ENCODE measurements around the gene NETO2.
"Not testable (repeated sequence)": the region's sequence is repeated elsewhere in the genome, so short reads cannot be mapped to it uniquely, and the experiment has no call there.

The NETO2 gene

GRCh38 chr16:47132308-47132707 lies 11.4 kb downstream of the NETO2 start:
- DNase-seq, result no peak

DNA sequence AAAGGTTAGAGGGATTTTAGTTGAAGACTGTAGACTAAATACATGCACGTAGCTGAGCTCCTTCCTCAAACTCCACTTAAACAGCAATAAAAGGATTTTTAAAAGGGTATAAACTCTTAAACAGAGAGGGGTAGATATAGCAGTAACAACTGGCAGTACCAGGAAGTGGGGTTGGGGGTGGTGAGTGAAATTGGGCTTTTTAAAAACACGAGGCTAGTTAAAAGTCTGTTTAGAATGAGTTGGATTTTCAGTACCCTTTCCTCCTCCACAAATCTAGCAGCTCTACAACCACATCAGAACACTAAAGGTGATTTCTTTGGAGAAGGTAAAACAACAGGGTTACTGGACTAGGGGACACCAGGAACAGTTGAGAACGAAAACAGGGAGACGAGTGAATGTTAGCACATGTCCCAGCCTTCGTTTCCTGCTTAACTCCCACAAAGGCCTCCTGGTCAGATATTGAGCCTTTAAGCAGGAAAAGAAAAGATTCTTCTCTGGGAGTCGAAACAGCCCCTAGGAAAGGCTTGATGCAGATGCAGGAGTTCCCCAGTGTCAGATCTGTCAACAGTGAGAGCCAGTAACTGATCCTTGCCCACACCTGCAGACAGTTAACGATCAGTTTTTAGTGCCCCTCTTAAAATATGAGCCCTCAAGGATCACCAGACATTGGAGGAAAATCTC lies 13.8 kb downstream of the NETO2 start:
- no peak for DNase-seq

- DNase-seq, result no peak
Observed at GRCh38 chr16:47127541-47127940, 16.2 kb downstream of the NETO2 start.

GRCh38 chr16:47125757-47126156 lies 18.0 kb downstream of the NETO2 start:
- no peak for DNase-seq

DNA sequence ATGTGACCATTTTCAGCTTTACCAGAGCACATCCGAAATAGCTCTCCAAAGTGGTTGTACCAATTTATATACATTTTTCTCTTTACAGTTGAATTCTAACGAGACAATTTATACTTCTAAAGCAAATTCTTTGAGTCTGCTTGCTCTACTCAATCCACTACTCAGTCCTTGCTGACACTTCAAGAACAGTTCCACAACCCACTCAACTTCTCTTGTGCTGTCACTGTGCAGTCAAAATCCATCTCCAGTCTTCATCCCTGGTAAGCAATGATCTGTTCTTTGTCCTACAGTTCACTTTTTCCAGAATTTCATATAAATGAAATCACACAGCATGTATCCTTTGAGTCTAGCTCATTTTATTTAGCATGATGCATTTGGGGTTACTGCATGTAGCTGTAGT lies 30.6 kb downstream of the NETO2 start:
- DNase-seq, result no peak

GRCh38 chr16:47110939-47111338 lies 32.8 kb downstream of the NETO2 start:
- no peak for DNase-seq

- no peak for DNase-seq
Observed at GRCh38 chr16:47109361-47109760, 34.4 kb downstream of the NETO2 start.

DNA sequence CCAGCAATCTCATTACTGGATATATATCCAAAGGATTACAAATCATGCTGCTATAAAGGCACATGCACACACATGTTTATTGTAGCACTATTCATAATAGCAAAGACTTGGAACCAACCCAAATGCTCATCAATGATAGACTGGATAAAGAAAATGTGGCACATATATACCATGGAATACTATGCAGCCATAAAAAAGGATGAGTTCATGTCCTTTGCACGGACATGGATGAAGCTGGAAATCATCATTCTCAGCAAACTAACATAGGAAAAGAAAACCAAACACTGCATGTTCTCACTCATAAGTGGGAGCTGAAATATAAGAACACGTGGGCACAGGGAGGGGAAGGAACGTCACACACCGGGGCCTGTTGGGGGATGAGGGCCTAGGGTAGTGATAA lies 40.8 kb downstream of the NETO2 start:
- DNase-seq, result not testable (repeated sequence)

- DNase-seq, result not testable (repeated sequence)
Observed at GRCh38 chr16:47097154-47097553, 46.6 kb downstream of the NETO2 start.

DNA sequence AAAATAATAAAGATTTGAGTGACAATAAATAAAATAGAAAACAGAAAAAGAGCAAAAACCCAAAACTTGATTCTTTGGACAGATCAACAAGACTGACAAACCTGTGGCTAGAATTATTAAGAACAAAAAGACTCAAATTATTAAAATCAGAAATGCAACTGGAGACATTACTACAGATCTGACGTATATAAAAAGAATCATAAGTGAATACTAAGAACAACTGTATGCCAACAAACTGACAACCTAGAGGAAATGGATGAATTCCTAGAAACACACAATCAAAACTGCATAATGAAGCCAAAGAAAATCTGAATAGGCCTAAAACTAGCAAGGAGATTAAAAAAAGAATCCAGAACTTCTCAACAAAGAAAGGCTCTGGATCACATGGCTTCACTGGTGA lies 47.4 kb downstream of the NETO2 start:
- DNase-seq, result no peak

- no peak for DNase-seq
Observed at GRCh38 chr16:47084198-47084597, 59.5 kb downstream of the NETO2 start.

- no peak for DNase-seq
Observed at GRCh38 chr16:47082099-47082865, 61.5 kb downstream of the NETO2 start.

DNA sequence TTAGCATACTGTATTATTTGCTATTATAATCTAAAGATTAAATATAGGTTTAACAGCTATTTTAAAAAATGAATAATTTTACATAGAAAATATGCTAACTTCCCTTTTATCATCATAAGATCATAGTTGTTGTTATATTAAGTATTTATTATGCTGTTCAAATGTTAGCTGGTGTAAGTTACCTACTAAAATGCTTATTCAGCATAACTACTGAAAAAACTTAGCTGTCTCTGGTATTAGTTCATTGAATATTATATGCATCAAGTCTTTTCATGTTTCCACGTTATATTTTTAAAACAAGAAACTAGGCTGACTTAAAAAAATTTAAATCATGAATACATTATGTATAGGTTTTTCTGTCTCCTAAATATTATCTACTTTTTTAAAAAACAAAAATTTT lies 62.6 kb downstream of the NETO2 start:
- DNase-seq, result no peak

DNA sequence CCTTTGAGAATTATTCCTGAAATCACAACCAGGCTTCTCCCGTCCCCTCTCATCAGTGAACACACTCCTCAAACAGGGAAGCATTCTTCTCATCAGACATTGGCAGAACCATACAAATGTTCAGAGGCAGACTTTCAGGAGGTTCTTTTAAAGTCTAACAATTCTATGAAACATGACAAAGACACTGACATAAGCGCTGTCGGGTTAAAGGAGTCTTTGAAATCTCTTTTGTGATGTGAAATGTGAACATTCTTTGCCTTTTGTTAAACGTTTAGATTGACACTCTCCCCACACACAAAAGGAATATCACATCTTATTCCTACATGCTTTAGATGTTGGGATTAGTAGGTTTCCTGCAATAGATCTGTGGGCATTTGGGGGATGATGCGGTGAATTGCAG lies 63.9 kb downstream of the NETO2 start:
- DNase-seq, result no peak

- DNase-seq, result no peak
Observed at GRCh38 chr16:47073223-47074155, 70.3 kb downstream of the NETO2 start.

DNA sequence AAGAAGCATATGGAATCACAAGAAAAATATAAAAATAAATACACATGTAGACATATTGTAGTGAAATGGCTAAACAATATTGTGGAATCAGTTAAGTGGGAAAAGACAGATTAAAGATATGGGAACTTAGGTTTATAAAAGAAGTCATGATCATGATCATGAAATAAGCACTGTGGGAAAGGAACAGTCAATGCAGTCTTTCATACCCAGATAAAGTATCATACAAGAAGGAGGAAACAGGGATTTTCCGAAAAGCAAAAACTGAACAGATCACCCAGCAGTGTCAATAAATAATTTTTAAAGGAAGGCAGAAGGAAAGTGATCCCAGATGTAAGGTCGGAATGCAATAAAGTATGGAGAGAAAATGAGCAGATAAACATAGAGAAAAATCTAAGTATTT lies 71.6 kb downstream of the NETO2 start:
- DNase-seq, result no peak

DNA sequence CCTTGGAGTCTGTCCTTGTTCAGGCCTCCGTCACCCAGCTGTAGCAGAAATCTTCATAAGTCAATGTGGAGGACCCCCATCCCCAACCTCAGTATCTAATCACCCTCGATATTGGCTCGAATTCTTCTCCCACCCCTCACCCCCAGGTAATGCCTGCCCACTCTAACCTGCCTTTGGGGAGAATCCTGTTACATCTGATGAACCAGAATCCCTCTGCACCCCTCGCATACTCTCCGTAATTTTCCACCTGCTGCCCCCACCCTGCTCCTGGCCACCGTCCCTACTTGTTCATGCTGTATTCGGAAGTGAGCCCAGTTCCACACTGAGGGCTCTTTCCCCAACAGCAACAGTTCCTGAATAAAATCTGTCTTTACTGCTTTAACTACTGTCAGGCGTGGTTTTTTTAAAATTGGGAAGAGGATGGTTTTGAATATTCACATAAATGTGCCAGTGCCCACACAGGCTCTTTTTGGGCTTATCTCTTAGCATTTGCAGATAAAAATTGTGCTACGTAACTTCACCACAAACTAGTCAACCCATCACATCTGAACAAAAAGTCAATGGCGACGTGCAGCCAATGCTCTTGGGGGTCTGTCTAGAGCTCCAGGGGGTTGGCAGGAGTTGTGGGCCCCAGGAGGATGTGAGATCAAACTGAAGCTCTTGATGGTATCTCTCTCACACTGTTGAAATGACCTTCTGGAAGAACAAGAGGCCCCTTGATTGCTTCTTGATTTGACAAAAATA lies 73.7 kb downstream of the NETO2 start:
- DNase-seq, result no peak

GRCh38 chr16:47069313-47069712 lies 74.4 kb downstream of the NETO2 start:
- no peak for DNase-seq

DNA sequence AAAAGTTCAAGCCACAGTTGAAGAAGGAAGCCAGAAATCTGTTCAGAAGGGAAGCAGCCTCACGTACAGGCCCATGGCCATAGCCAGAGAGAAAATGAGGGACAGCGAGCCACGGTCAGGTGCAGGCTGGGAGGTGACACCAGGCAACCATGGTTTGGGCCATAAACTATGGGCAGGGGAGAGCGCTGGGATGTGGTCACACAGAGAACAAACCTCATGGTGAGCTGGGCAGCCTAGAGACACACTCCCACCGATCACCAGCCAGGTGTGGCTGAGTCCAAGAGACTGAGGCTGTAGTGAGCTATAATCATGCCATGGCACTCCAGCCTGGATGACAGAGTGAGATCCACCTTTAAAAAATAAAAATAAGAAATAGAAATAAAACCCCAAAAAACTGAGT lies 76.5 kb downstream of the NETO2 start:
- no peak for DNase-seq

DNA sequence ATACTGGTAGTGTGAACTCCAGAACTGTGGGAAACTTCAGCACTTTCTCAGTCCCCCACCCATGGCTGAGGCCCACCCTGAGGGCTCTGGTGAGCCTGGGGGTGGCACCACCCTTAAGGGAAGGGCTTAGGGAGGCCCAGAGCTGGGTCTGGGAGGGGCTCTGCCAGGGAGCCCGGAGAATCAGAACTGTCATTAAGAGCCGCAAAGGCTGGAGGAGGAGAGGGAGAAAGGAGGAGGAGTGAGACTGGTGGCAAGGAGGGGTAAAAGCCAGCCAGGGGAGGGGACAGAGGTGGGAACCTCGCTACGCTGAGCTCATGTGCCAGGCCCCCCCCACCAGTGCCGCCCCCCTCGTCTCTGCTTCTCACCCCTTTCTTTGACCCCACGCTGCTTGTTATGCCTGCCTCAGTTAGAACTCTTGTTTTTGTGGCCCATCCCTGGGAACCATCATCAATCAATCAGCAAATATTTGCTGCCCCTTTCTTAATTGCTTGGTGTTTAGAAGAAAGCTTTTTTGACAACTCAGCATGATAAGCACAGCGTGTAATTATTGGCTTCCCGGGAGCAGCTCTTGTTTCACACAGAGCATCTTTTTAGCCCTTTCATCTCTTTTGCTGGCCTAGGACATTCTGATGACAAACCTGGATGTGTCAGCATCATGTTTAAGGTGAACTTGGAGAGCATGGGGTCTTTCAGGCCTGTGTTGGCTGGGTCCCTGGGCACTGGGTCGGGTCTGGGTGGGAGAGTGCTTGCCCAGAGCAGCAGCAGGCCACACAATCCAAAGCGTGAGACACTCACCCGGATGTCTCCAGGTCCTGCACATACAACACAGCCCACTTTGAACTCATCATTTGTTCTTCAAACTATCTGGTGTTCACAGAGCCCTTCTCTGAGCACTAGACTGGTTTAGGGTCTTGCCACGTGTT lies 77.7 kb downstream of the NETO2 start:
- DNase-seq, result no peak

- DNase-seq, result no peak
Observed at GRCh38 chr16:47064775-47065174, 79.0 kb downstream of the NETO2 start.
